Gastrocnemius medialis (tissue), 4 donors: Measurements from ENCODE around the gene XPNPEP1. TPM values are rescaled to one million over a fixed set of nuclear protein-coding genes. Genes with fewer than 3 reads are reported as not detected.

Source experiments
- ATAC-seq, 2 donors: fragments of 150-250 bp; one replicate each; pipeline ENCODE4 v1.9.1; 2016
- DNase-seq, 2 donors: peaks; one replicate each; pipeline ENCODE4 v3.0.0-alpha.2; 2019
- H3K27ac ChIP-seq, 4 donors: fragments of 200-600 bp; sonication (generic); 1 replicate in 1 of 4; 2 replicates in 3 of 4; pipeline ENCODE4 v1.5.1; 2016 to 2018; ENCODE audit warnings: mild to moderate bottlenecking in 2 of 4, moderate library complexity in 1 of 4
- H3K27me3 ChIP-seq, 3 donors: fragments of 200-600 bp; sonication (generic) in 2 of 3; 1 replicate in 1 of 3; 2 replicates in 2 of 3; pipeline versions ENCODE4 v1.5.1 to v1.6.0; 2016 to 2019; ENCODE audit warnings: mild to moderate bottlenecking in 1 of 3, moderate library complexity in 1 of 3
- H3K36me3 ChIP-seq, 2 donors: fragments of 200-600 bp; sonication (generic) in 1 of 2; one replicate each; pipeline ENCODE4 v1.5.1; 2017 to 2018
- H3K4me1 ChIP-seq, 2 donors: fragments of 200-600 bp; sonication (generic) in 1 of 2; one replicate each; pipeline ENCODE4 v1.5.1; 2016 to 2017; ENCODE audit warnings: mild to moderate bottlenecking in 2 of 2
- H3K4me3 ChIP-seq, 4 donors: fragments of 200-600 bp; sonication (generic) in 3 of 4; 1 replicate in 1 of 4; 2 replicates in 3 of 4; pipeline ENCODE4 v1.5.1; 2016 to 2019; ENCODE audit warnings: mild to moderate bottlenecking in 2 of 4
- H3K9me3 ChIP-seq, 3 donors: fragments of 200-600 bp; sonication (generic) in 2 of 3; 1 replicate in 1 of 3; 2 replicates in 2 of 3; pipeline ENCODE4 v1.5.1; 2016 to 2019
- POLR2A ChIP-seq, 2 donors: fragments of 450-650 bp; IDR thresholded peaks; one replicate each; pipeline ENCODE4 v1.6.1; 2017; ENCODE audit warnings: antibody characterized with exemption in 2 of 2, mild to moderate bottlenecking in 2 of 2, moderate library complexity in 2 of 2
- in situ Hi-C, 4 donors: fragments of 200-750 bp; cut with MboI; loops; one replicate each; pipeline versions ENCODE4 v1.15.0 to v1.8.0; 2017; ENCODE audit warnings: low sequenced_read_pairs in 4 of 4
- intact Hi-C: fragments of 100-400 bp; cut with DNase I; formaldehyde crosslinking; loops from one replicate; pipeline ENCODE4 v1.15.1; 2023; ENCODE audit warnings: low total_unique reads
- total RNA-seq, 4 donors: library from RNA; depleted of rRNA; stranded (reverse); fragments of >200 nt; gene quantifications; one replicate each; pipeline versions ENCODE4 v1.1.0 to v1.2.3, GENCODE V29; 2016
- TF ChIP-seq, protein P1 (sequence below), 5 experiments: fragments of 450-650 bp in 3 of 5; fragments of 200-600 bp in 2 of 5; sonication (generic) in 2 of 5; IDR thresholded peaks in 4 of 5; conservative IDR thresholded peaks in 1 of 5; 1 replicate in 4 of 5; 2 replicates in 1 of 5; pipeline ENCODE4 v1.5.1; 2016 to 2019; ENCODE audit warnings: antibody characterized with exemption in 5 of 5, mild to moderate bottlenecking in 3 of 5, moderate library complexity in 3 of 5

XPNPEP1 gene
- total RNA-seq, 4 donors from 2014 or later = 39.9 to 72.3 (median 64.0) TPM

DNA sequence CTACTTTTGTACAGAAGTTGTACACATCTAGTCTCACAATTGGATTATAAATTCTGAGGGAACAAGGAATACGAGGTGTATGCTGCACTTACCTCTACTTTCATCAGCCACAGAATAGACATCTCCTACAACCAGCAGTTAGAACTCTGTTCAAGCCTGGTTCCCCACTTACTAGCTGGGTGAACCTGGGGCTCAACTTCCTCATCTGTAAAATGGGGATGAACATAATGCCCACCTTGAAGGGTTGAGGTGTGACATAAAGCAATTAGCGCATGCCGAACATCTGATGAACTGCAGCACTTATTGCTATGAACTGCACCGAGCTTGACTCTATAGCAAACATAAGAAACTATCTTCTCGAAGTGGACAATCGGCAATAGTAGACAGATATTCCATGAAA lies 25.3 kb downstream of the XPNPEP1 start:
- TF ChIP-seq POLR2A (IDR thresholded peaks at IDR 0.05) = no peak
- TF ChIP-seq, protein P1, sequence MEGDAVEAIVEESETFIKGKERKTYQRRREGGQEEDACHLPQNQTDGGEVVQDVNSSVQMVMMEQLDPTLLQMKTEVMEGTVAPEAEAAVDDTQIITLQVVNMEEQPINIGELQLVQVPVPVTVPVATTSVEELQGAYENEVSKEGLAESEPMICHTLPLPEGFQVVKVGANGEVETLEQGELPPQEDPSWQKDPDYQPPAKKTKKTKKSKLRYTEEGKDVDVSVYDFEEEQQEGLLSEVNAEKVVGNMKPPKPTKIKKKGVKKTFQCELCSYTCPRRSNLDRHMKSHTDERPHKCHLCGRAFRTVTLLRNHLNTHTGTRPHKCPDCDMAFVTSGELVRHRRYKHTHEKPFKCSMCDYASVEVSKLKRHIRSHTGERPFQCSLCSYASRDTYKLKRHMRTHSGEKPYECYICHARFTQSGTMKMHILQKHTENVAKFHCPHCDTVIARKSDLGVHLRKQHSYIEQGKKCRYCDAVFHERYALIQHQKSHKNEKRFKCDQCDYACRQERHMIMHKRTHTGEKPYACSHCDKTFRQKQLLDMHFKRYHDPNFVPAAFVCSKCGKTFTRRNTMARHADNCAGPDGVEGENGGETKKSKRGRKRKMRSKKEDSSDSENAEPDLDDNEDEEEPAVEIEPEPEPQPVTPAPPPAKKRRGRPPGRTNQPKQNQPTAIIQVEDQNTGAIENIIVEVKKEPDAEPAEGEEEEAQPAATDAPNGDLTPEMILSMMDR (IDR thresholded peaks at IDR 0.05 in 4 of 5, conservative IDR thresholded peaks at IDR 0.05 in 1 of 5) = no peak
- in situ Hi-C loops = loop anchor here (25.0 kb wide), 5 partner anchors 114 to 664 kb away; partner anchors contain the start of genes ADD3 (in 1 of the 4) and SMC3 (in 1 of the 4)
- ATAC-seq = no peak
- Histone ChIP-seq H3K4me3 (no peak overlapping the region), H3K4me1 (peaks cover 47 to 77% of the 10 kb centered on the region in 2 donors), H3K9me3 (no peaks in the 10 kb centered on the region), H3K36me3 (no peaks in the 10 kb centered on the region), H3K27ac (peak overlapping the region in 3 of 4 donors; percentile 66 to 71 (median 66)), H3K27me3 (no peaks in the 10 kb centered on the region)
- intact Hi-C loops = loop anchor here (10.0 kb wide), 1 partner anchor 377 kb away; no protein-coding TSS in a partner anchor
- DNase-seq = no peak

DNA sequence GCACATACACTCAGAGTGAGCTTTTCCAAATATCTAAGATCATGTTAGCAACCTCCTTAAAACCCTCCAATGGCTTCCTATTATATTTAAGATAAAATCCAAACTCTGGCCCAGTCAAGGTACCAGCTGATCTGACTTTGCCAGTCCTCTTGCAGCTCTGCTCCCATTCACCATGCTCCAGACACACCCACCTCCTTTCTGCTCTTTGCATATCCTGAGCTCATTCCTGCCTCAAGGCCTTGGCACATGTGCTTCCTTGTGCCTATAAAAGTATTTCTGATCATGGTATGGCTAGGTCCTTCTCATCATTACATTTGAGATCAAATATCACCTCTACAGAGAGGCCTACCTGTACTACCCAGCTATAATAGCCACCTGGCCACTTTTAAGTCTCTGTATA lies 27.5 kb downstream of the XPNPEP1 start:
- peak overlapping the region; percentile 66 to 73 (median 72) for H3K27ac ChIP-seq
- intact Hi-C loops (loop anchor here (2.0 to 10.0 kb wide), 2 partner anchors 27 to 379 kb away; partner anchors contain the start of gene XPNPEP1), in situ Hi-C loops (loop anchor here (25.0 kb wide), 5 partner anchors 116 to 666 kb away; partner anchors contain the start of genes ADD3 (in 1 of the 4) and SMC3 (in 1 of the 4))
- no peaks in the 10 kb centered on the region for H3K9me3 ChIP-seq
- no peak for DNase-seq
- peaks cover 0 to 6% of the 10 kb centered on the region in 2 donors for H3K36me3 ChIP-seq
- H3K27me3 ChIP-seq = no peaks in the 10 kb centered on the region
- no peak for ATAC-seq
- no peak overlapping the region for H3K4me3 ChIP-seq
- H3K4me1 ChIP-seq = peaks cover 40 to 66% of the 10 kb centered on the region in 2 donors
- TF ChIP-seq, protein P1 (IDR thresholded peaks at IDR 0.05 in 4 of 5, conservative IDR thresholded peaks at IDR 0.05 in 1 of 5) = no peak
- no peak for TF ChIP-seq POLR2A (IDR thresholded peaks at IDR 0.05)

GRCh38 chr10:109895095-109895818 lies 28.1 kb downstream of the XPNPEP1 start:
- H3K4me1 ChIP-seq = peaks cover 40 to 62% of the 10 kb centered on the region in 2 donors
- H3K9me3 ChIP-seq = no peaks in the 10 kb centered on the region
- no peaks in the 10 kb centered on the region for H3K27me3 ChIP-seq
- peak overlapping the region; percentile 66 to 73 (median 72) for H3K27ac ChIP-seq
- intact Hi-C loops = loop anchor here (2.0 to 10.0 kb wide), 2 partner anchors 28 to 380 kb away; partner anchors contain the start of gene XPNPEP1
- no peak overlapping the region for H3K4me3 ChIP-seq
- DNase-seq = peak in 1 of 2 donors; percentile 51
- H3K36me3 ChIP-seq = peaks cover 0 to 11% of the 10 kb centered on the region in 2 donors
- in situ Hi-C loops = loop anchor here (25.0 kb wide), 5 partner anchors 117 to 667 kb away; partner anchors contain the start of genes ADD3 (in 1 of the 4) and SMC3 (in 1 of the 4)
- no peak for ATAC-seq
- TF ChIP-seq POLR2A (IDR thresholded peaks at IDR 0.05) = no peak
- TF ChIP-seq, protein P1 (IDR thresholded peaks at IDR 0.05 in 4 of 5, conservative IDR thresholded peaks at IDR 0.05 in 1 of 5) = no peak

- Histone ChIP-seq H3K36me3 (peaks cover 0 to 16% of the 10 kb centered on the region in 2 donors), H3K4me1 (peaks cover 36 to 55% of the 10 kb centered on the region in 2 donors), H3K27ac (peak overlapping the region; percentile 66 to 73 (median 72)), H3K9me3 (no peaks in the 10 kb centered on the region), H3K4me3 (no peak overlapping the region), H3K27me3 (no peaks in the 10 kb centered on the region)
- in situ Hi-C loops = loop anchor here (25.0 kb wide), 5 partner anchors 118 to 668 kb away; partner anchors contain the start of genes ADD3 (in 1 of the 4) and SMC3 (in 1 of the 4)
- ATAC-seq = peak; percentile 91 to 93
- intact Hi-C loops = loop anchor here (2.0 to 10.0 kb wide), 3 partner anchors 28 to 380 kb away; partner anchors contain the start of genes MXI1 and XPNPEP1
- TF ChIP-seq POLR2A (IDR thresholded peaks at IDR 0.05) = peak in 1 of 2 donors; percentile 16
- TF ChIP-seq, protein P1 (IDR thresholded peaks at IDR 0.05 in 4 of 5, conservative IDR thresholded peaks at IDR 0.05 in 1 of 5) = no peak
- peak; percentile 83 to 92 for DNase-seq
Measured at GRCh38 chr10:109894516-109894915, 28.8 kb downstream of the XPNPEP1 start.
